GDM1 (cell line): ENCODE results near the gene FAM107B.

Experiments used
- DNase-seq: peaks from one replicate; lab custom pipeline; 2025; lab: John Stamatoyannopoulos, UW

Gene FAM107B

GRCh38 chr10:14533295-14533694, 241.4 kb downstream of the FAM107B start:
- DNase-seq, result no peak

GRCh38 chr10:14532473-14533251, 242.0 kb downstream of the FAM107B start:
- no peak for DNase-seq

GRCh38 chr10:14531974-14532373, 242.7 kb downstream of the FAM107B start:
- no peak for DNase-seq

- DNase-seq, result no peak
These were observed 244.2 kb downstream of the FAM107B start for GRCh38 chr10:14530465-14530864.

GRCh38 chr10:14529351-14529750, 245.3 kb downstream of the FAM107B start:
- no peak for DNase-seq

- DNase-seq, result no peak
These were observed 246.2 kb downstream of the FAM107B start for GRCh38 chr10:14528450-14528849.

- DNase-seq, result no peak
These were observed 246.8 kb downstream of the FAM107B start for GRCh38 chr10:14527915-14528314.

- DNase-seq, result no peak
These were observed 247.4 kb downstream of the FAM107B start for GRCh38 chr10:14527134-14527844.

- no peak for DNase-seq
These were observed 248.4 kb downstream of the FAM107B start for GRCh38 chr10:14526326-14526725.

- no peak for DNase-seq
These were observed 249.9 kb downstream of the FAM107B start for GRCh38 chr10:14524691-14525324.

- no peak for DNase-seq
These were observed 251.4 kb downstream of the FAM107B start for GRCh38 chr10:14523286-14523685.

- DNase-seq, result no peak
These were observed 254.9 kb downstream of the FAM107B start for GRCh38 chr10:14519785-14520184.

GRCh38 chr10:14518149-14518548, 256.5 kb downstream of the FAM107B start:
- no peak for DNase-seq

GRCh38 chr10:14513123-14513522, 261.6 kb downstream of the FAM107B start:
- DNase-seq, result no peak

GRCh38 chr10:14510346-14510745, 264.4 kb downstream of the FAM107B start:
- no peak for DNase-seq

GRCh38 chr10:14508725-14509124, 266.0 kb downstream of the FAM107B start:
- no peak for DNase-seq

- DNase-seq, result no peak
These were observed 266.9 kb downstream of the FAM107B start for GRCh38 chr10:14507781-14508180.

- DNase-seq, result no peak
These were observed 267.5 kb downstream of the FAM107B start for GRCh38 chr10:14507176-14507575.

GRCh38 chr10:14502431-14502830, 272.3 kb downstream of the FAM107B start:
- no peak for DNase-seq

- no peak for DNase-seq
These were observed 274.4 kb downstream of the FAM107B start for GRCh38 chr10:14500172-14500765.

- no peak for DNase-seq
These were observed 275.1 kb downstream of the FAM107B start for GRCh38 chr10:14499601-14499904.

- DNase-seq, result no peak
These were observed 276.4 kb downstream of the FAM107B start for GRCh38 chr10:14498326-14498725.

GRCh38 chr10:14491811-14492210, 282.9 kb downstream of the FAM107B start:
- no peak for DNase-seq
